ENCODE data around the gene CGRRF1.
A peak's percentile ranks its signal among the peaks of the same experiment; 100 is the strongest.

The CGRRF1 gene

GRCh38 chr14:54509546-54510501 is at the start of gene CGRRF1:
TSS of gene CGRRF1 (plus strand) at chr14:54509906. CDS start at chr14:54509960, 54 bp downstream.
- DNase-seq: peak; percentile 93

DNA sequence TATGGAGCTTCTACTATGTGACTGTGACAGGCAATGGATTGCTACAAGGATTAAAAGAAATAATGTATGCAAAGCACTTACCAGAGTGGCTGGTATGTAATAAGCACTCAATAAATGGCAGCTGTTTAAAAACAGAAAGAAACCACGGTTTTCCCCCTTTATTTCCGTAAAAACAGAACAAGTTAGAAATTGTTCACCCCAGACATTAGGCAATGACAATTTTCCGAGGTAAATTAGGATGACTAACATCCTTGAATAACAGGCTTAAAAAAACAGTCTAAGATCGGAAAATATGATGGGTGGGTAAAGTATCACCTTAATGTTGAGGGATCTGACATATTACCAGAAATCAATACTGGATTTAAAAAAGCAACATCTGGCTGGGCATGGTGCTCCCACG is 47.7 kb upstream of the CGRRF1 start:
- no peak for DNase-seq

GRCh38 chr14:54465654-54466053 is 44.1 kb upstream of the CGRRF1 start:
- no peak for DNase-seq

GRCh38 chr14:54467280-54467679 is 42.4 kb upstream of the CGRRF1 start:
- DNase-seq: no peak

DNA sequence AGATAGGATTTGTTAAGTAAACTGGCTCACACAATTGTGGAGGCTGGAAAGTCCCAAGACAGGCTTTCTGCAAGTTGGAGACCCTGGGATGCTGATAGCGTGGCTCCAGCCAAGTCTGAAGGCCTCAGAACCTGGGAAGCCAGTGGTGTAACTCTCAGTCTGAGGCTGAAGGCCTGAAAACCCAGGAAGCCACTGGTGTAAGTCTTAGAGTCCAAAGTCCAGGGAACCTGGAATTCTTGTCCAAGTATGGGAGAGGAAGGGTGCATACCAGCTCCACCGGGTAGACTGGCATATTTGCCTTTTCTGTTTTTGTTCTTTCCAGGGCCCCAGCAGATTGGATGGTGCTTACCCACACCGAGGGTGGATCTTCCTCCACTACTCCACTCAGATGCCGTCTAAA is 39.0 kb upstream of the CGRRF1 start:
- DNase-seq: no peak

GRCh38 chr14:54471641-54472040 is 38.1 kb upstream of the CGRRF1 start:
- no peak for DNase-seq

GRCh38 chr14:54472315-54472714 is 37.4 kb upstream of the CGRRF1 start:
- no peak for DNase-seq

GRCh38 chr14:54474232-54474793 is 35.4 kb upstream of the CGRRF1 start:
- no peak for DNase-seq

GRCh38 chr14:54475187-54475899 is 34.4 kb upstream of the CGRRF1 start:
- no peak for DNase-seq

DNA sequence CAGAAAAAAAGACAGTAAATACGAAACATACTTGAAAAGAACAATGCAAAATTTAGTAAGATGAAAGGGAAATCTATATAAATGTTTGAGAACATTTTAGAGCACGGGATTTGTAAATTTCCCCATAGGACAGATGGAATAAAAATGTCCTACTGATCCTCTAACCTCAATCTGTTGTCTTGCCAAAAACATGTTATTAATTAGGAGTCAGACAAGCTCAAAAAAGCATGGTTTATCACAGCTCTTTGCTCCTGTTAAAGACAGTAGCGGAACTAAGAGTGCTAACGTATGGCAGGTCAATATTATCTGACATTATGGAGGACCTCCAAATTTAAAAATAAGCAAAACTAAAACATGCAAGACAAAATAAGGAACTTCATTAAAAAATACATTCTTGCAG is 33.8 kb upstream of the CGRRF1 start:
- no peak for DNase-seq

DNA sequence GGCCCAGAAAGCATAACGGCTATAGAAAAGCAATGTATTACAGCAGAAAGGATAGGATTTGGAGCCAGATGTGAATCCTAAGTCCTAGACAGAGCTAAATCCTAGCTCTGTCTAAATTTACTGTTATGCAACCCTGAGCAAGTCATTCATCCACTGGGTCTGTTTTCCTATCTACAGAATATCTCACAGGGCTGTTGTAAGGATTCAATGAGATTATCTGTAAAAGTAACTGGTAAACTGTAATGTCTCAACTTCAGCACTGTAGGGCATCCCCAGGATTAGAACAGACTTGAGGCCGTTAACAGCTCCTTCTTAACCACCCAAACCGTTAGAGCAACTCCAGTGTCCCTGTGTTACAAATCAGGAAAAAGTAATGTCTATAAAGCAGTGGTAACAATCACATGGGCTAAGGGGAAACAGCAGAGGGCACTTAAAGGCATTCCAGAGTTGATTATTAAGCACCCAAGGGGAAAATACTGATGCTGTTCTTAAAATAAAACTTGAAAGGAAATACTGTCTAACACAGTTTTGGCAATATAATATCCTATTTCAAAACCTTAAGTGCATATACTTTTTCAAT is 31.0 kb upstream of the CGRRF1 start:
- DNase-seq: no peak

DNA sequence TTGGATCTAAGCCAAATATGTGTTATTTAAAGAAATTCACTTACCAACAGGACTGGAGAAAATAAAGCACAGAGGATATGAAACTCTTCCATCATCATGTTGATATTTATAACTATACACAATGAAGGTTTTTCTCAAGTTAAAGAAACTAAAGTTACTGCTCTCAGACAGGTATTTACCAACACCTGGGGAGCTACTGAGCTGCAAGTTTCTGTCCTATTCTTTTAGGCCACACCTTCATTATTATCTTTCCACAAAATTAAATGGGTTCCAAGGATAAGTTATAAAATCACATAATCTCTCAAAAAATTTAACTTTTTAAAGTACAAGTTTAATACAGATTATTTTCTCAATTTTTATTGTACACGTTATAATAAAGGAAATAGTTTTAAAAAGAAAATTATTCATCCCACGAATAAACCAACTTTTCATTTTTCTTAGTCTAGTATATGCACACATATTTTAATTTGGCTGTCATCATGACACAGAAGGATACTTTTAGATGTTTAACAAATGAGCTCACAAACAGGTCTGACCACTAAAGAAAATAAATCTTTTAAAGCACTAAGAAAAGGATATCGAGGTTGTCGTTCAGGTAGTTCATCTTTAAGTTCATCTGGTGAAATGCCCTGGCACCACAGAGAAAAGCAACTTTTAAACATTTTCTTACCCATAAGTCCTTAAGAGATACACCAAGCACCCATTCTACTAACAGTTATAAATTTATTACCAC is 28.7 kb upstream of the CGRRF1 start:
- DNase-seq: no peak

GRCh38 chr14:54481695-54482094 is 28.0 kb upstream of the CGRRF1 start:
- no peak for DNase-seq

DNA sequence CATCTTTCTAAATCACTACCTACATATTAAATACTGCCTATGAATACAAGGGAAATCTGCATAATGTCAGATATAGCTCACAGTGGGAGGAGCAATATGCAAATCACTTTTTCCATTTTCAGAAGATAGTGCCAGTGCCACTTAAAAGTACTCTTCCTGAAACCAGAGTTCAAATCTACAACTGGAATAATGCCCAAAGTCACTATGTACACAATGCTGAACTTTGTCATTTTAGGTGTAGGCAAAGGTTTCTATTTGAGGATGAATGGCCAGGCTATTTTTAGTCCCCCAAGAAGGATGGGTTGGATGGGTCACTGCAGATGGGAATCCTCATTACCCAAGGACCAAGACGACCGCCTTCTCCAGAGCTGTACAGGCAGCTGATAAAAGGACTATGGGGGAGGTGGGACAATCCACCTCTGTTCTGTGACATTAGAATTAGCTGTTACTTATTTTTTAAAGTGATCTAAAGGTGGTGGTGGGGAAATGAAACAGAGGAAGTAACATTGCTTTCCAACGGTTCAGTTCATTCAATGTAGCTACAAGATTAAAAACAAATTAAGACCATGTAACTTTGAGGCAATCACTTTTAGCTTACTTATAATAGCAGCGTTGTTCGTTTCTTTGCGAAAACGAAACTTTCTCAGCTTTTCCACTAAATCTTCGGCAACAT is 26.5 kb upstream of the CGRRF1 start:
- DNase-seq: no peak

DNA sequence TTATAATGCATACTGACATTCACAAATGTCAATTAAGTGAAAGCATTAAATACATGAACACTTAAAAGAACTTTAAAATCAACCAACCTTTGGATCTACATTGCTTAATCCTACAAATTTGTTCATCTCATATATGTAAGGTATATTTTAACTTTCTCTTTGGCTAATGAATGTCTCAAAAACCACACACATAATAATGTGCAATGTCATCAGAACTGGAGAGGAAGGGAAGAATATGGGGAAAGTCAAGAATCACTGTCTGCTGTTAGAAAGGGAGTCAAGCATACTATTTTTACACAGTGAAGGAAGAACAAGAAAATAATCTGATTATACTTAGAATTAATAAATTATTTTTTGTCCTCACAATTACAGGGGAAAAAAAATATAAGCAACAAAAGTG is 25.9 kb upstream of the CGRRF1 start:
- no peak for DNase-seq

GRCh38 chr14:54486685-54487084 is 23.0 kb upstream of the CGRRF1 start:
- DNase-seq: no peak

DNA sequence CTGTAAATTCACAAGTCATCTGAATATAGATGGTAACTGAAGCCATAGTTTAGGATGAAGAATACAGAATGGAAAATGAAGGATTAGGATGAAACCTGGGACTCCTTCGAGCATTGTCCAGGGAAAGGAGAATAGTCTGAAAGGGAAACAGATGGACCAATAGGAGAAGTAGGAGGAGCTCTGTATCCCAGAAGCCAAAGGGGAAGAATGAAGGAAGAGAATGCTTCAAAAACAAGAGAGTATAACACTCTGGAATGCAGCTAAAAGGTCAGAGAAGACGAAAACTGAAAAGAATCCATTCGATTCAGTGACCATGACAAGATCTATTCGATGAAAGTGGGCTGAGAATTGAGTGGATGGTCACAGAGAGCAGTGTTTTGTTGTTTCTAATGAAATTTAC is 21.9 kb upstream of the CGRRF1 start:
- no peak for DNase-seq

GRCh38 chr14:54488318-54488645 is 21.4 kb upstream of the CGRRF1 start:
- DNase-seq: no peak

DNA sequence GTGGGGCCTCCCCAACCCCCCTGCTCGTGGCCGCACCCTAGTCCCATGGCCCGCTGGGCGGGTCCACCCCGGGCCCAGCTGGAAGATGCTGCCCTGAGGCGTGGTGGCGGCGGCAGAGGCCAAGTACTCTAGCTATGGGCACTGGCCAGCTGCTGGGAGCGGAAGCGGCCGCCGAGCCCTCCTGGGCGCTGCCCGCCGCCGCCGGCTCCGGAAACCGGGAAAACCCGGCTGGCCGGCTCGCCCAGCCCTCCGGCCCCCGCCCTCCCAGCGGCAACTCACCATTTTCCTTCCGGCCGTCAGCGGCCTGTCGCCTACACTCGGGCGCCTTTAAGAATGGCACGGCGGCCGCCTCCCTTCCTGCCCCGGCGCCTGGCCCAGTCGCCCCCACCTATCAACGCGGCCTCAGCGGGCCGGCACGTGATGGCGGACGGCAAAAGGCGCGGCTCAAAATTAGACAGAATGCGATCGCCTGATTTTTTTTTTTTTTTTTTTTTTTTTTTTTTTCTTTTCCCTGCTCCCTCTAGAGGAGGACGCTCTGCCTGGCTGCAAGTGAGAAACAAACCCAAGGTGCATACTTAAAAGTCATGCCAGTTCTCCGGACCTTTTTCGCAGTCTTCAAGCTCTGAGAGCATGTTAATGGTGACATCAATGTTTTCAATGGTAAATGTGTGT is 20.9 kb upstream of the CGRRF1 start, which contains the start of gene GMFB:
Gene GMFB (minus strand): TSS at position 335 of the 672 bp plus-strand sequence. CDS start 53 bp downstream, at position 282.
- peak; percentile 85 for DNase-seq

GRCh38 chr14:54489318-54489683 is 20.4 kb upstream of the CGRRF1 start:
- no peak for DNase-seq

GRCh38 chr14:54489731-54490444 is 19.8 kb upstream of the CGRRF1 start:
- DNase-seq: no peak
